ENCODE measurements around the gene EFCAB6.

The EFCAB6 gene

DNA sequence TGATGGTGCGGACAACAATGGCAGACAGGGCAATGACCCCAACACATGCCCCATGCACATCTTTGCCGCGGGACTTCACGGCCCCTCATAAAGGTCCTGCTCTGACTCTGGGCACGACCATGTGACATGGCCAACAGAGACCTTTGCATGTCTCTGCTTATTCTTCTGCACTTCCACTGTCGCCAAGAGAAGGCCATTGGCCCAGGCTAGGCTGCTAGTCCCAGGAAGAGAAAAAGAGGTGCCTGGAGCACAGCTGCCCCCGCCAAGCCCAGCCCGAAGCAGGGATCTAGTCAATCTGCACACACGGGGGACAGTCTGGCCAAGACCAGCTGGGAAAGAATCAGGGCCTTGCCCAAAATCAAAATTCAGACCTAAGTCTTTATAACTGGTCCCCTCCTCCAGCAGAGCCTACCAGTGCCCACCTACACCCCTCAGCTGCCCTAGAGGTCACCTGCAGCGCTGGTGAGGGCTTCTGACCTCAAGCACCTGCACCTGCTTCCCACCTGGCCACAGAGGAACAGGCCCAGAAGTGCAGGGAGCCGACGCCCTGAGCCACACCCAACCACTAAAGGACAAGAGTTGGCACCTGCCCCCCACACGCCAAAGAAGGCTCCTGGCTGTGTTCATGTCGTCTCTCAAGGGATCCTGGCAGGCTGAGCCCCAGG, 42.1 kb upstream of the EFCAB6 start:
- no peak overlapping the region for H3K27ac ChIP-seq (ENCODE audit: low read depth, low read length)
- no peak overlapping the region for H3K9ac ChIP-seq (ENCODE audit: low read length)
- peaks cover 0 to 9% of the 10 kb centered on the region in 2 donors for H3K27me3 ChIP-seq (ENCODE audit: control insufficient read depth in 1 of 2, insufficient read depth in 2 of 2, low read length in 2 of 2)
- H3K36me3 ChIP-seq (ENCODE audit: insufficient read depth, low read length) = no peaks in the 10 kb centered on the region
- H3K4me1 ChIP-seq (ENCODE audit: insufficient read depth, low read length) = no peaks in the 10 kb centered on the region
- no peaks in the 10 kb centered on the region for H3K9me3 ChIP-seq (ENCODE audit: low read length)
- H3K4me3 ChIP-seq (ENCODE audit: low read depth in 1 of 2, low read length in 2 of 2) = no peak overlapping the region

DNA sequence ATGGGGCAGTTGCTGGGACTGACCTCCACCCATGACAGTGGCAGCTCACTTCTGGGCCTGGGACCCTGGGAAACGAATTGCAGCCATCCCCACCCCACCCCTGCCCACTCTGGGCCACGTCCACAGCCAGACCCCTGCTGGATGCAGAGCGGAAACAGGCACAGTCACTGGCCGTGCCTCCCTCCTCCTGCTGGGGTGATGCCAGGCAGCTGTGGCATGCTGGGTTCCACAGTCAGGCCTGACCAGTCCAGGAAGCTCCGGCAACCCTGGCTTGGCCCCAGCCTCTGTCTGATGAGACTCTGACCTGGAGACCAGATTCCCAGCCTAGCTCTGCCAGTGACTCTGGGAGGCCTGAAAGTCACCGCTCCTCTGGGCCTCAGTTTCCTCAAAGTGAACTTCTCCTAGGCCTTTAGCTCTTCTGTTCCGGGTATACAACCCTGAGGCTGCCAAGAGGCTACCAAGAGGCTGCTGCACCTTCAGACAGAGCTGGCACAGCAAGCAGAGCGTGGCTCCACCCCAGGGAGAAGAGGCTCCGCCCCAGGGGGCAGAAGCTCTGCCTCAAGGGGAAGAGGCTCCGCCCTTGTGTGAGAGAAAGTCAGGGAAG, 41.3 kb upstream of the EFCAB6 start:
- Histone ChIP-seq H3K27ac (ENCODE audit: low read depth, low read length) (no peak overlapping the region), H3K4me1 (ENCODE audit: insufficient read depth, low read length) (no peaks in the 10 kb centered on the region), H3K9me3 (ENCODE audit: low read length) (no peaks in the 10 kb centered on the region), H3K27me3 (ENCODE audit: control insufficient read depth in 1 of 2, insufficient read depth in 2 of 2, low read length in 2 of 2) (peaks cover 0 to 5% of the 10 kb centered on the region in 2 donors), H3K36me3 (ENCODE audit: insufficient read depth, low read length) (no peaks in the 10 kb centered on the region), H3K9ac (ENCODE audit: low read length) (no peak overlapping the region), H3K4me3 (ENCODE audit: low read depth in 1 of 2, low read length in 2 of 2) (no peak overlapping the region)

DNA sequence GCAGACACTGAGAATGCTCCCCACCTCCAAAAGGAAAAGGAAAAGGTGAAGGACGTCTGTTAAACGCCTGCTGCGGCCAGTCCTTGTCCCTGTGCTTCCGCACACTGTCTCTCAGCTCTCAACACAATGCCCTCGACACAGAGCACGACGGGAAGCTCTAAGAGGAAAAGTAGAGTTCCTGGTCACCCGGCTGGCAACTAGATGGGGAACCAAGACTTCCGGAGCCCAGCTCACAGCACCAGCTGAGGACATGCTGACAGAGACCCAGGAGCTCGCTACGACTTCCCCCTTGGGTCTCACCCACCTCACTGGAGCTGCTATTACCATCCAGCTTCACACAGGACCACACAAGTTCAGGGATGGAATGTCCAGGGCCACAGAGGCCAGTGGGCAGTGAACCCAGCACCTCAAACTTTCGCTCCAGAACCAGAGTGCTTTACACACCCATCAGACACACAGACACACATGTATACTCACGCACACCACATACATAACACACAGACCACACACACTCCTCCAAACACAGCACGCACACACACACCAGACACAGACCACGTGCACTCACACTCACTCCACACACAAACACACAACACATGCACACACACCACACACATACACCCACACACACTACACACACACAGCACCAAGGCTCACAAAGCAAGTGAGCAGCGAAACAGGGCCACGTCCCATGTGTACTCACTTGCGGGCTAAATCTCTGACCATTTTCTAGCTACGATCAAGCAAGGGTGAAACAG, 40.6 kb upstream of the EFCAB6 start:
- no peaks in the 10 kb centered on the region for H3K36me3 ChIP-seq (ENCODE audit: insufficient read depth, low read length)
- no peaks in the 10 kb centered on the region for H3K9me3 ChIP-seq (ENCODE audit: low read length)
- no peak overlapping the region for H3K4me3 ChIP-seq (ENCODE audit: low read depth in 1 of 2, low read length in 2 of 2)
- no peak overlapping the region for H3K27ac ChIP-seq (ENCODE audit: low read depth, low read length)
- no peak overlapping the region for H3K9ac ChIP-seq (ENCODE audit: low read length)
- no peaks in the 10 kb centered on the region for H3K4me1 ChIP-seq (ENCODE audit: insufficient read depth, low read length)
- H3K27me3 ChIP-seq (ENCODE audit: control insufficient read depth in 1 of 2, insufficient read depth in 2 of 2, low read length in 2 of 2) = peaks cover 0 to 5% of the 10 kb centered on the region in 2 donors

DNA sequence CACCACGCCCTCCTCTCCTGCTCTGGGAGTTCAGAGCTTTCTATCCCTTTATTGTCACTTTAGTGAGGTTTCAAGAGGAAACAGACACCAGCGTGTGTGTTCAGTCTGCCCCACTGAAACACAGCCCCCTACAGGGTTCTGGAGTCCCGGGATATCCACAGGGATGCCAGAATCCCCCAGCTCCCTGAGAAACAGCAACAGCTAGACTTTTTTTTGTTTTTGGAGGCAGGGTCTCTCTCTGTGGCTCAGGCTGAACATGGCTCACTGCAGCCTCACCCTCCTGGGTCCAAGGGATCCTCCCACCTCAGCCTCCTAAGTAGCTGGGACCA, 39.8 kb upstream of the EFCAB6 start:
- peaks cover 0 to 5% of the 10 kb centered on the region in 2 donors for H3K27me3 ChIP-seq (ENCODE audit: control insufficient read depth in 1 of 2, insufficient read depth in 2 of 2, low read length in 2 of 2)
- H3K9ac ChIP-seq (ENCODE audit: low read length) = no peak overlapping the region

DNA sequence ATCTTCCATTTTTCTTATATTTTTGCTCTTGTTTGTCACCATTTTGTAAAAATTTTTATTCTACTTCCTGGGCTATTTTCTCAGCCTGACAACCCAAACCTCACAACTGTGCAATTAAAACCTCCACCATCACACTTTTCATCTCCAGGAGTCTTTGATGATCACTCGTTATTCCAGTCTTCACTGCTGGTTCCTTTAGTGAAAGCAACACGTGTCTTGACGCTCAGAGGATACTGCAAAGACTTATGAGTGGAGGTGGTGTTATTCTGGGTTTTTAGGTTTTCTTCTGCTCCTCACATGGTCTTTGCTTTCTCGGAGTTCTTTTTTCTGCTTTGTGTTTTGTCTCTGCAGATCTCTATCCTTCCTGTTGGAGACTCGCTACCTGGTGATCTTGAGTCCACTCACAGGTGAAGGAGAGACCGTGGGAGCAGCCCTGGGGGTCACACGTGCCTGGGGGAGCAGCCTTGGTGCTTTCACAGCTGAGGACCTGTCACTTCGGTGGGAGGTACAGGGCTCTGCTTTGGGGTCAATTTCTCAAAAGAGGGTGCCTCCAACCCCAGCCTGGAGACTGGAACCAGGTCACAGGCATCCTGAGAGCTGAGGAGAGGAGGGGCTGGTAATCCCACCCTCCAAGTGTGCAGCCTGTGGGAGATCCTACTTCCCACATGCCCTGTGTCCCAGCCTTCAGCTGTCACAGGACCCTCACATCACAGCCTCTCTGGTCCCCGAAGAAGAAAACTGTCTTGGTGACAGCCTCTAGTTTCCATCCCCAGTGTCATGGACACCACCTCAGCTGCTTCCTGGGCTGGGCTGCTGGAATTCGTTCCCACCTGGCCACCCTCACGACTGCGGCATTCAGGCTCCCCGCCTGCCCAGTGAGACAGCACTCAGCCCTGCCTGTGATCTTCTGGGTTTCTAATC, 39.2 kb upstream of the EFCAB6 start:
- Histone ChIP-seq H3K4me3 (ENCODE audit: low read depth in 1 of 2, low read length in 2 of 2) (no peak overlapping the region), H3K27ac (ENCODE audit: low read depth, low read length) (no peak overlapping the region), H3K4me1 (ENCODE audit: insufficient read depth, low read length) (no peaks in the 10 kb centered on the region), H3K9me3 (ENCODE audit: low read length) (no peaks in the 10 kb centered on the region), H3K9ac (ENCODE audit: low read length) (no peak overlapping the region), H3K27me3 (ENCODE audit: control insufficient read depth in 1 of 2, insufficient read depth in 2 of 2, low read length in 2 of 2) (peaks cover 0 to 5% of the 10 kb centered on the region in 2 donors), H3K36me3 (ENCODE audit: insufficient read depth, low read length) (no peaks in the 10 kb centered on the region)

More for the DNA sequence above, 39.8 kb upstream of the EFCAB6 start:
- Histone ChIP-seq H3K27ac (ENCODE audit: low read depth, low read length) (no peak overlapping the region), H3K9me3 (ENCODE audit: low read length) (no peaks in the 10 kb centered on the region), H3K36me3 (ENCODE audit: insufficient read depth, low read length) (no peaks in the 10 kb centered on the region), H3K4me3 (ENCODE audit: low read depth in 1 of 2, low read length in 2 of 2) (no peak overlapping the region), H3K4me1 (ENCODE audit: insufficient read depth, low read length) (no peaks in the 10 kb centered on the region)

DNA sequence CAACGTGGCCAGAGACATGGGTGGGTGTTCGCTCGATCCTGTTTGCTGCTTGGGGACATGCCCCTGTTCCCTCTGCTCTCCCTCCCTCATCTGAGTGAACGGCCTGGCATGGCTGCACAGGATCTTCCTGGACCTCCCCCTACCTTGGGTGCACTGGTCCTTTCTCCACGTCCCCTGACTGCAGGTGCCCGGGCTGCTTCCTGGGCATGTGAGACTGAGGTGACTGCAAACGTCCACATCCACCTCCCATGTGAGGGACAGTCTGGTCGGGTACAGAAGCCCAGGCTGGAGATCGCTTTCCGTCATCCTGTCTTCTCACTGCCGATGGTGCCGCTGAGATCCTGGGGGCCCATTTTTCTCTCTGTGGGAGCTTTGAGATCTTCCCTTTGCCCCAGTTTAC, 38.4 kb upstream of the EFCAB6 start:
- H3K36me3 ChIP-seq (ENCODE audit: insufficient read depth, low read length) = no peaks in the 10 kb centered on the region
- no peak overlapping the region for H3K4me3 ChIP-seq (ENCODE audit: low read depth in 1 of 2, low read length in 2 of 2)
- no peak overlapping the region for H3K9ac ChIP-seq (ENCODE audit: low read length)
- H3K27ac ChIP-seq (ENCODE audit: low read depth, low read length) = no peak overlapping the region
- H3K27me3 ChIP-seq (ENCODE audit: control insufficient read depth in 1 of 2, insufficient read depth in 2 of 2, low read length in 2 of 2) = peaks cover 0 to 5% of the 10 kb centered on the region in 2 donors
- no peaks in the 10 kb centered on the region for H3K4me1 ChIP-seq (ENCODE audit: insufficient read depth, low read length)
- H3K9me3 ChIP-seq (ENCODE audit: low read length) = no peaks in the 10 kb centered on the region

DNA sequence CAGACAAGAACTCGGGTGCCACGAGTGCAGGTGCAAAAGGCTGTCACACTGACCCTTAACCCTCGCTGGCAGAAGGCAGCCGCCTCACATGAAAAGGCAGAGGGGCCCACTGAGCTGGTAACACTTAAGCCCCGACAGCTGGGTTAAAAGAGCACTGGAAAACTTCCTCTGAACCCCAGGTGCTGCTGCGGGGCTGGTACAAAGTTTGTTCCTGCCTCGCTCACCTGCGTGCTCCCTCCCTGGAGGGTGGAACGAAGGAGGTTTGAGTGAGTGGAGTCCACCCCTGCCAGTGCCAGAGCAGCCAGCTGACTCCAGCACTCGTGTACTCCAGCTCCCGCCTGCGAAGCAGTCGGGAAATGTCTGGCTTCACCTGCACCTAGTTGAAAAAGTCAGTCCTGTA, 37.6 kb upstream of the EFCAB6 start:
- Histone ChIP-seq H3K4me3 (ENCODE audit: low read depth in 1 of 2, low read length in 2 of 2) (no peak overlapping the region), H3K36me3 (ENCODE audit: insufficient read depth, low read length) (no peaks in the 10 kb centered on the region), H3K9ac (ENCODE audit: low read length) (no peak overlapping the region), H3K9me3 (ENCODE audit: low read length) (no peaks in the 10 kb centered on the region), H3K27ac (ENCODE audit: low read depth, low read length) (no peak overlapping the region), H3K4me1 (ENCODE audit: insufficient read depth, low read length) (no peaks in the 10 kb centered on the region), H3K27me3 (ENCODE audit: control insufficient read depth in 1 of 2, insufficient read depth in 2 of 2, low read length in 2 of 2) (peaks cover 0 to 5% of the 10 kb centered on the region in 2 donors)

DNA sequence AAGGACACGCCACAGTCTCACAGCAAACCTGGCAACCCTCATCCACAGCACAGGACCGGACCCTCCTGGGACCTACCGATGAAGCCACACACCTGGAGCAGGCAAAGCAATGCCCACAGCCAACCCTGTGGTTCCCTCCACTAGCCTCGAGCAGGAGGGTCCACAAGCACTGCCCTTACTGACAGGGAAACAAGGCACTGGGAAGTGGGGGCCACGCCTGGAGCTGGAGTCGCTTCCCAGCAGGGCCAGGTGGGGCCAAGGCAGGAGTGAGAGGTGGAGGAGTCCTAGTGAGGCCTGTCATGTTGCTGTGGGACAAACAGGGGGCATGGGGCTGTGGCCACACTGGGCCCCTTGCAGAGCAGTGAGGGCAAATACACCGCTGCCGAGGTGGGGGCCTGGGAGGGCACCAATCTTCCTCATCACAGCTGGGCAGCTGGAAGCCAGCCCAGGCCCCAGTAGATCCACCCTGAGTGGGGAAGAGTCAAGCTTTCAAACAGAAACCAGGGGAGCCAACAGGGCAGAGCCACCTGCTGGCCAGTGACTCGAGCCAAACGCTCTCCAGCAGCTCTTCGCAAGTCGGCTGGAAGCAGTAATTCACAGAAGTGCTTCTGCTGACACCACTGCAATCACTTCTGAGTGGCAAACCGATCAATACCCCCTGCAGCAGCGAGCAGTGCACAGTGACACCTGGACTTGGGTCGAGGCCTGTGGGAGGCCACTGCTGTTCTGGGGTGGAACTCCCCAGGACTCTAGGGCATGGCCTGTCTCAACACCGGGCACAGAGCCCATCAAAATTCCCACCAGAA, 36.5 kb upstream of the EFCAB6 start:
- Histone ChIP-seq H3K27ac (ENCODE audit: low read depth, low read length) (no peak overlapping the region), H3K9me3 (ENCODE audit: low read length) (no peaks in the 10 kb centered on the region), H3K4me1 (ENCODE audit: insufficient read depth, low read length) (no peaks in the 10 kb centered on the region), H3K9ac (ENCODE audit: low read length) (no peak overlapping the region), H3K27me3 (ENCODE audit: control insufficient read depth in 1 of 2, insufficient read depth in 2 of 2, low read length in 2 of 2) (peaks cover 0 to 5% of the 10 kb centered on the region in 2 donors), H3K4me3 (ENCODE audit: low read depth in 1 of 2, low read length in 2 of 2) (no peak overlapping the region), H3K36me3 (ENCODE audit: insufficient read depth, low read length) (no peaks in the 10 kb centered on the region)

DNA sequence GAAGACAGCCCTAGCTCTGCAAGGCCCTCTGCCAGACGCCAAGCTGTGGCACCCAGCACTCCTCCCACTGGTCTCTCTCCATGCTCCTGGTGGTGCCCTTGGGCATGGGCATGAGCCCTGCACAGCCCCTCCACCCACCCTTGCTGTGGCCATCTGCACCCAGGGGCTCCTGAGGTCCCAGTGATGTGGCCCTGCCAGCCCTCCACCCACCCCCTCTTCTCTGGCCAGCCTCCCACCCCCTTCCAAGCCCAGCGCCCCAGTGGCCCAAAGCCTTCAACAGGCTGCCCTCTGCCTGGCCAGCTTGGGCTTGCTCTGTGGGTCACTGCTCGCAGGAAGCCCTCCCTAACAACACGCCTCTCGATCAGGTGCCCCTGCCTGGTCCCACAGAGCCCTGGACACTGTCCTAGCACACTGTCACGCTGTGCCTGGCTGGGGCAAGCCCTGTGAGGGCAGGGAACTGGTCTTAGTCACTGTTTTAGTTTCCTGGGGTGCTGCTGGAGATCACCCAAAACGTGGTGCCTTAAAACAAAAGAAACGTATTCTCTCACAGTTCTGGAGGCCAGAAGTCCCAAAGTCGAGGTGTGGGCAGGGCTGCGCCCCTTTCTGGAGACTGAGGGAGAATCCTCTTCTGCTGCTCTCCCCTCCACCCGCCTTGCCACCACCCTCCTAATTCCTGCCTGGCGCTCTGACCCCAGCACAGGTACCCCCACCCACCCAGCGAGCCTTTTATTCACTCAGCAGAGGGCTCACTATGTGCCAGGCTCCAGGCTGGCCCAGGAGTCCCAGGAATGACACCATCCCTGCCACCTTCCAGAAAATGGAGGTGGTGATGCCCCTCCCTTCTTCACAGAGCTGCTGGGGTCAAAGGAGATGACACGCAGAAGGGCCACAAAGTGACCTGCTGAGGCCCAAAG, 35.5 kb upstream of the EFCAB6 start:
- Histone ChIP-seq H3K36me3 (ENCODE audit: insufficient read depth, low read length) (no peaks in the 10 kb centered on the region), H3K27me3 (ENCODE audit: control insufficient read depth in 1 of 2, insufficient read depth in 2 of 2, low read length in 2 of 2) (peaks cover 0 to 3% of the 10 kb centered on the region in 2 donors), H3K4me1 (ENCODE audit: insufficient read depth, low read length) (no peaks in the 10 kb centered on the region), H3K27ac (ENCODE audit: low read depth, low read length) (no peak overlapping the region), H3K9ac (ENCODE audit: low read length) (no peak overlapping the region), H3K9me3 (ENCODE audit: low read length) (no peaks in the 10 kb centered on the region), H3K4me3 (ENCODE audit: low read depth in 1 of 2, low read length in 2 of 2) (no peak overlapping the region)

DNA sequence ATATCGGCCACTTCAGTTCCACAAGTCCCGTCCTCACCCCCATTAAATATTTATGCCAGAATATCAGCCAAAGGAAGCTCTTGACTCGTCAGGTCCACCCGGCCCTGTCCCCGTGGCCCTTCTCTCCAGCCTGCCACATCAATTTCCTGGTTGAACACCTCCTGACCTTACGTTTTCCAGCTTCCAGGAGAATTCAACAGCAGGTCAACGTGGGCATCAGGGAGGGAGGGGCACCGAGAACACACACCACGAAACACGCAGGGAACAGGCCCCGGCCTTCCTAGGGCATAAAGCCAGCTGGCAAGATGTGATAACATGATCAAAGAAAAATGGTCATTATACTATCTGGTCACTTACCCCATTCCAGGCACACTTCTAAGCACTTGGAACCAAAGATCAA, 34.9 kb upstream of the EFCAB6 start:
- Histone ChIP-seq H3K9me3 (ENCODE audit: low read length) (no peaks in the 10 kb centered on the region), H3K4me1 (ENCODE audit: insufficient read depth, low read length) (no peaks in the 10 kb centered on the region), H3K36me3 (ENCODE audit: insufficient read depth, low read length) (no peaks in the 10 kb centered on the region), H3K27ac (ENCODE audit: low read depth, low read length) (no peak overlapping the region), H3K4me3 (ENCODE audit: low read depth in 1 of 2, low read length in 2 of 2) (no peak overlapping the region), H3K9ac (ENCODE audit: low read length) (no peak overlapping the region), H3K27me3 (ENCODE audit: control insufficient read depth in 1 of 2, insufficient read depth in 2 of 2, low read length in 2 of 2) (no peaks in the 10 kb centered on the region)
